ENCODE data around the gene C1orf198. TPM values are rescaled to one million over a fixed set of nuclear protein-coding genes. Genes with fewer than 3 reads are reported as not detected.

C1orf198 gene
- total and polyA plus RNA-seq, 4 donors = 3.9 to 11.1 (median 10.4) TPM

GRCh38 chr1:230820568-230820967 lies 47.8 kb downstream of the C1orf198 start:
- Histone ChIP-seq H3K27me3 (ENCODE audit: control insufficient read depth in 4 of 4, insufficient read depth in 4 of 4, low read length in 3 of 4) (no peaks in the 10 kb centered on the region), H3K9ac (ENCODE audit: low read depth in 1 of 2, low read length in 2 of 2) (no peak overlapping the region), H3K4me3 (ENCODE audit: low read depth in 1 of 3, low read length in 3 of 3) (no peak overlapping the region), H3K36me3 (ENCODE audit: control insufficient read depth in 4 of 4, insufficient read depth in 3 of 4, low read depth in 1 of 4, low read length in 3 of 4) (no peaks in the 10 kb centered on the region), H3K27ac (ENCODE audit: low read depth in 1 of 2, low read length in 2 of 2) (no peak overlapping the region), H3K4me1 (ENCODE audit: control insufficient read depth in 4 of 4, insufficient read depth in 4 of 4, low read length in 3 of 4) (peaks cover 0 to 7% (median 1%) of the 10 kb centered on the region in 4 donors), H3K9me3 (ENCODE audit: control insufficient read depth in 4 of 4, low read length in 3 of 4) (no peaks in the 10 kb centered on the region)
- 66% methylated on average over 4 of the region's 4 CpGs for WGBS
- no peak for TF ChIP-seq MAX (IDR thresholded peaks at IDR 0.05)
- TF ChIP-seq RAD21 (IDR thresholded peaks at IDR 0.05) = no peak
- TF ChIP-seq RXRA (IDR thresholded peaks at IDR 0.05) = no peak
- TF ChIP-seq YY1 (IDR thresholded peaks at IDR 0.05) = no peak
- TF ChIP-seq REST (IDR thresholded peaks at IDR 0.05) = no peak
- TF ChIP-seq CTCF (IDR thresholded peaks at IDR 0.05; ENCODE audit: low read depth, low read length, missing input control) = no peak
- TF ChIP-seq TAF1 (conservative IDR thresholded peaks at IDR 0.05) = no peak
- no peak for TF ChIP-seq SP1 (IDR thresholded peaks at IDR 0.05)
- no peak for TF ChIP-seq FOXA1 (IDR thresholded peaks at IDR 0.05)
- TF ChIP-seq NR2F2 (IDR thresholded peaks at IDR 0.05) = no peak
- no peak for TF ChIP-seq HNF4G (IDR thresholded peaks at IDR 0.05)
- no peak for TF ChIP-seq ZBTB33 (IDR thresholded peaks at IDR 0.05)
- TF ChIP-seq GABPA (IDR thresholded peaks at IDR 0.05 in 1 of 2, conservative IDR thresholded peaks at IDR 0.05 in 1 of 2) = no peak
- DNase-seq (ENCODE audit: low spot score) = peak; percentile 13

- 92% methylated on average over 4 of the region's 4 CpGs for WGBS
- H3K4me3 ChIP-seq (ENCODE audit: low read depth in 1 of 3, low read length in 3 of 3) = no peak overlapping the region
- H3K27ac ChIP-seq (ENCODE audit: low read depth in 1 of 2, low read length in 2 of 2) = no peak overlapping the region
- no peak overlapping the region for H3K9ac ChIP-seq (ENCODE audit: low read depth in 1 of 2, low read length in 2 of 2)
- no peaks in the 10 kb centered on the region for H3K9me3 ChIP-seq (ENCODE audit: control insufficient read depth in 4 of 4, low read length in 3 of 4)
- no peaks in the 10 kb centered on the region for H3K27me3 ChIP-seq (ENCODE audit: control insufficient read depth in 4 of 4, insufficient read depth in 4 of 4, low read length in 3 of 4)
- peaks cover 0 to under 1% (median 0%) of the 10 kb centered on the region in 4 donors for H3K4me1 ChIP-seq (ENCODE audit: control insufficient read depth in 4 of 4, insufficient read depth in 4 of 4, low read length in 3 of 4)
- DNase-seq (ENCODE audit: low spot score) = peak; percentile 20
- H3K36me3 ChIP-seq (ENCODE audit: control insufficient read depth in 4 of 4, insufficient read depth in 3 of 4, low read depth in 1 of 4, low read length in 3 of 4) = no peaks in the 10 kb centered on the region
- TF ChIP-seq TAF1 (conservative IDR thresholded peaks at IDR 0.05) (no peak), JUND (IDR thresholded peaks at IDR 0.05) (no peak), REST (IDR thresholded peaks at IDR 0.05) (no peak), YY1 (IDR thresholded peaks at IDR 0.05) (no peak), CTCF (IDR thresholded peaks at IDR 0.05; ENCODE audit: low read depth, low read length, missing input control) (no peak), FOXA1 (IDR thresholded peaks at IDR 0.05) (no peak), HNF4G (IDR thresholded peaks at IDR 0.05) (no peak), RAD21 (IDR thresholded peaks at IDR 0.05) (no peak), ATF3 (IDR thresholded peaks at IDR 0.05) (no peak), MAX (IDR thresholded peaks at IDR 0.05) (no peak), SP1 (IDR thresholded peaks at IDR 0.05) (no peak), EGR1 (IDR thresholded peaks at IDR 0.05; ENCODE audit: low read depth in 2 of 2) (no peak), RXRA (IDR thresholded peaks at IDR 0.05) (no peak)
These were observed 48.3 kb downstream of the C1orf198 start for GRCh38 chr1:230819976-230820375.
